HG03175 (cell line): ENCODE results near the gene CTDP1.

Source experiments
- ATAC-seq: cut with Tn5 transposase; IDR thresholded peaks from one replicate; pipeline ENCODE4 v1.9.1; 2021; ENCODE audit warnings: mild to moderate bottlenecking, moderate library complexity; ENCODE audit not compliant: unreplicated experiment

CTDP1 gene

DNA sequence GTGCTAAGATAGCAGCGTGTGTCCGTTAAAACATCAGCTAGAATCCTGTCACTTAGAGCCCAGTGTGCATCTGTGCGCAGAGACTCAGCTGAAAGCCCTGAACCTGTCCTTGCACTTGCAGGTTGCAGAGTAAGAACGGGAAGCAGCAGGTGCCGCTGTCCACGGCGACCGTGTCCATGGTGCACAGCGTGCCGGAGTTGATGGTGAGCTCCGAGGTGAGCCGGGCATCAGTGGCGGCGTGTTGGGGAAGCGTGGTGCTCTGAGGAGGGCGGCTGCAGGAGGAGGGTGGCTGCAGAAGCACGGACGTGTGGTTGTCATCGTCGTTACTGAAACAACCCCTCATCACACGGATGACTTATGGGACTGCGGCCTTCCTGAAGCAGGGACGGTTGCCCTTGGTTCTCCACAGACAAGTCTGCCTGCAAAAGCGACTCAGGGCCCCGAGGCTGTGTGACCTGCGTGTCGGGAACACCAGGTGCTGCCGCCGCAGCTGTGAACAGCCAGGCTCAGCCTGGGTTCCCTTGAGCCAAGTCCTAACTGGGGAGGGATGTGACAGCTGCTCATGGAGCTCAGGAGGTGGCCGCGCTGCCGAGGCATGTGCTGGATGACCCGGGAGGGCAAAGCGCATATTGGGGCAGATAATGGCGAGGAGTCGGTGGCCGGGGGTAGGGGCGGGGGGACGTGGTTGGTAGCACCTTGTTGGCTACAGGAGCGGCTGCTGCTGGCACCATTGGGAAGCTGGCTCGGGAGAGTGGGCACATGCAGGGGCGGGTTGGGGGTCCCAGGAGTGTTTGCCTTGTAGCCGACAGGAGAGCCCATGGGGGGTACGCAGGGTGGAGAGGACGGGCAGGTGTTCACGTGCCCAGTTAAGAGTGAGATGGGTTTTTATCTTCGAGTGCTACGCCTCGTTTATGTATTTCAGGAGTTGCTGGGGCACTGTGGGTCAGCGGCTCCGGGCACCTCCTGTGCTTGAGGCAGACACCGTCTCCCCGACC lies 16.6 kb downstream of the CTDP1 start:
- no peak for ATAC-seq

DNA sequence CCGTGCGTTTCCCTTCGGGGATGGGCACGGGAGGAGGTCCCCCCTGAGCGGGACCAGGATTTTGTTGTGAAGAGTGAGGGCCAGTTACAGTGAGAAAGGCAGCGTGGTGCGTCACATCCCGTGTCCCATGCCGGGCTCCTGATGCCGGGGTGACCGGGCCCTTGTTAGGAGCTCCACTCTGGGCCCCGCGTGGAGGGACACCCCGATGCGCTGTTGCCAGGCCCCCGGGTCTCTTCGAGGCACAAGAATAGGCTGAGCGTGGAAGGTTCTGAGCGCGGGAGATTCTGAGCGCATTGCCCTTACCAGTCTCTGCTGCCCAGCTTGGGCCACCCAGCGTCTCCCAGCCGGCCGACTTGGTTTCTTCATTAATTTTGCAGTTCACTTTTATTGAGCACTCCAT lies 17.6 kb downstream of the CTDP1 start:
- ATAC-seq = no peak

DNA sequence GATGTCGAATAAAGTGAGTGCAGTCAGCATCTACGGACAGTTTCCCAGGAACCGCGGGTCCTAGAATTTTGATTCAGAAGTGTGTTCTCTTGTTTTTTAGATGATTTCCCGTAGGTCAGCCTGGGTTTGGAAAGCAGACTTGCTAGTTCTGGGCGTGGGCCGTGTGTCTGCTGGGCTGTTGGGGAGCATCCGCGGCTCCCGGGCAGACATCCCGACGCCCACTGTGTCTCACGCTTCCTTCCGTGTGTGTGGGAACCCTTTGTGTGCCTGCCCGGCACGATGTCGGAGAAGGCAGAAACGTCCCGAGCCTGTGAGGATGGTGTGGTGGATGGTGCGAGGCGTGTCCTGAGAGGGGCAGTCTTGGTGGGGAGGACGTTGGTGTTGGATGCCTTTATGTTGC lies 18.4 kb downstream of the CTDP1 start:
- ATAC-seq = no peak

DNA sequence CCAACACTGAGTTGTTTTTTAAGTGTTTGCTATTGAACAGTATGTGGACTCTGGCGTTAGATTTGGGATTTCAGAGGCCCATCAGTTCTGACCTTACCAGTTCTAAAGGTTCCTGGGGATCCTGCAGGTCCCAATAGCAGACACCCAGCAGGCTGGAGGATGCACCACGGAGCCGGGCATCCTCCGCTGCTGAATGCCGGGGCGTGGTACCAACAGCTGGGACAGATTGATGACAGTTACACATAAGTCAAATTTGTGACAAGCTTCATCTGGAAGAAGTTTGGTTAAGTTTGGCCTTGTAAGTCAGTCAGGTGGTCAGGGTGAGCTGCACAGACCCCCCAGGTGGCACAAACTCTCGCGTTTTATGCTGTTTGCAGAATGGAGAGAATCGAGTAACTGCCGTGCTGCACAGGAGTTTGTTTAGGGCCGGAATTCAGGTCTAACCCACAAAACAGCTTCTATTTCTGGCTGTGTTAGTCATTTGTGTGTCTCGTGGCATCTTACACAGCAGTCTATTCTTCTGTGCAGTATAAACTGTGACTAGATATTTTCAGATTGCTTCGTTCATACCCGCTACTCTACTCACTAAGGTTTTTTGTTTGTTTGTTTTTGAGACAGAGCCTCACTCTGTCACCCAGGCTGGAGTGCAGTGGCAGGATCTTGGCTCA lies 19.2 kb downstream of the CTDP1 start:
- no peak for ATAC-seq

DNA sequence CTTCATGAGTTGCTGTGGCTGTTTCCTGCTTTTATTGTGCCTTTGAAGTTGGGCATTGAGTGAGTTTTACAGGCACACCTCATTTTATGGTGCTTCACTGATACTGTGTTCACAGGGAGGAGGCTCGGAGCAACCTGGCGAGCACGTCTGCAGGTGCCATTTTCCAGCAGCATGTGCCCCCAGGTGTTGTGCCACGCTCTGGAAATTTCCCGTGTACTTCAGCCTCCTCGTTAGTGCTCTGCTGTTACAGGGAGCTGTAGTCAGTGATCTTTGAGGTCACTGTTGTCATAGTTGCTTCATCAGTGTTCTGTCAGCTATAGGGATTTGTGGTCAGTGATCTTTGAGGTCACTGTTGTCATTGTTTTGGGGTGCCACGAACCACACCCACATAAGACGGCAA lies 20.1 kb downstream of the CTDP1 start:
- ATAC-seq = no peak

GRCh38 chr18:79702906-79703305 lies 23.3 kb downstream of the CTDP1 start:
- ATAC-seq = no peak

DNA sequence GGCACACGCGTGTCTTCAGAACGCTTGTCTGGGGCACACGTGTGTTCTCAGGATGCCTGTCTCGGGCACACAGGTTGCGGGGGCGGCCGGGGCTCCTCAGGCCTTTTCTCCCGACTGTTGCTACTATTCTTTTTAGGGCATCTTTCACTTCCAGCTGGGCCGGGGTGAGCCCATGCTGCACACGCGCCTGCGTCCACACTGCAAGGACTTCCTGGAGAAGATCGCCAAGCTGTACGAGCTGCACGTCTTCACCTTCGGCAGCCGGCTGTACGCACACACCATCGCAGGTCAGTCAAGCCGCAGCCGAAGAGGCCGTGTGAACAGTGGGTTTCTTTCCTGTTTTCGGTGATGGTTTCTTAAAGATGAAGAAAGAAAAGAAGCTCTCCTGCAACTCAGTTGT lies 25.0 kb downstream of the CTDP1 start:
- no peak for ATAC-seq

- no peak for ATAC-seq
Measured at GRCh38 chr18:79705272-79705671, 25.7 kb downstream of the CTDP1 start.

- ATAC-seq = no peak
Measured at GRCh38 chr18:79706006-79706405, 26.4 kb downstream of the CTDP1 start.

DNA sequence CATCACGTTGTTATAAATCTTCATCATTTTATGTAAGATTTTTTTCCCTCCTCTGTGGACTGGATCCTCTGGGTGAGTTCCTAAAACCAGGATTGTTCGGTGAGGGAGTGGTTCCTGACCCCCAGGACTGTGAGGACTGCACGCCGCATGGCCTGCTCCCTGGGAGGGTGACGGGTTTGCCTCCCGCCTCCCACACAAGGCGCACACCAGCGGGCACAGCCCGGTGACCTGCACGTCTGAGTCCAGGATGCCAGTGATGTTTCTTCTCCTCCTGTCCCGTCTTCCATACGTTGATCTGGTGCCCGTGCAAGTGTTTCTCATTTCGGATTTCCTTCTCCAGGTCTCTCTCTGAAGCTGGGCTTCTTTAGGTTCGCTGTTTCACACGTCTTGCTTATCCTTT lies 27.1 kb downstream of the CTDP1 start:
- no peak for ATAC-seq

DNA sequence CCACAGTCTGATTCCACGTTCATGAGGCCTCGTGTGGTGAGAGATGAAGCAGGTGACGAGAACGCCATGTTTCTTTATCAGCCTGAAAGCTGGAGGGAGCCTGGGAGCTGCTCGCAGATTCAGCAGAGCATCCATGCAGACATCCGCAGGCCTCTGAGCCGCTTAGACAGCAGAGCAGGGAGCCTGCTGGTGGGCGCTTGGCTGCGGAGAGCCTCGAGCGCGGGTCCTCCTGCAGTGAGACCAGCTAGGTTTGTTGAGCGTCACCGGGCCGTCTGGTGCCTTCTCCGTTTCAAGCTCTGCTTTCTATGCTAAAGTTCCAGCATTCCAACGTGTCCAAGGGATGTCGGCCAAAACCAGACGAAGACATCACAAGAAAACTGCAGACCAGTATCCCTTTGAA lies 27.6 kb downstream of the CTDP1 start:
- ATAC-seq = no peak

GRCh38 chr18:79707671-79708070 lies 28.1 kb downstream of the CTDP1 start:
- no peak for ATAC-seq

DNA sequence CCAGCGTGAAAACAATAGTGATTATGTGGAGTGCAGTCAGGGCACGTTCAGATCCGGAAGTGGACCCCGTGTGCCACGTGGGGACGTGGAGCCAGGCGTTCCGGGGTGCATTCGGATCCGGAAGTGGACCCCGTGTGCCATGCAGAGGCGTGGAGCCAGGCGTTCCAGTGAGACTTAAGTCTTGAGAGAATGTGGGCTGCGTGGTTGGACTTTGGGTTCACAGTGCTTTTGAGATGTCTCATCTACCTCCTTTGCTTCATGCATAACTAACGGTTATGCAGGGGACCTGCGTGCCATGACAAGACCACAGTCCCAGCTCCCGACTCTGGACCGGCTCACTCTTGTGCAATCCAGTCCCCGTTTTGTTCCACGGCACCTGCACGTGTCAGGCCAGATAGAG lies 28.8 kb downstream of the CTDP1 start:
- no peak for ATAC-seq

GRCh38 chr18:79712206-79712857 lies 32.7 kb downstream of the CTDP1 start:
- no peak for ATAC-seq

GRCh38 chr18:79713341-79713740 lies 33.7 kb downstream of the CTDP1 start:
- no peak for ATAC-seq

DNA sequence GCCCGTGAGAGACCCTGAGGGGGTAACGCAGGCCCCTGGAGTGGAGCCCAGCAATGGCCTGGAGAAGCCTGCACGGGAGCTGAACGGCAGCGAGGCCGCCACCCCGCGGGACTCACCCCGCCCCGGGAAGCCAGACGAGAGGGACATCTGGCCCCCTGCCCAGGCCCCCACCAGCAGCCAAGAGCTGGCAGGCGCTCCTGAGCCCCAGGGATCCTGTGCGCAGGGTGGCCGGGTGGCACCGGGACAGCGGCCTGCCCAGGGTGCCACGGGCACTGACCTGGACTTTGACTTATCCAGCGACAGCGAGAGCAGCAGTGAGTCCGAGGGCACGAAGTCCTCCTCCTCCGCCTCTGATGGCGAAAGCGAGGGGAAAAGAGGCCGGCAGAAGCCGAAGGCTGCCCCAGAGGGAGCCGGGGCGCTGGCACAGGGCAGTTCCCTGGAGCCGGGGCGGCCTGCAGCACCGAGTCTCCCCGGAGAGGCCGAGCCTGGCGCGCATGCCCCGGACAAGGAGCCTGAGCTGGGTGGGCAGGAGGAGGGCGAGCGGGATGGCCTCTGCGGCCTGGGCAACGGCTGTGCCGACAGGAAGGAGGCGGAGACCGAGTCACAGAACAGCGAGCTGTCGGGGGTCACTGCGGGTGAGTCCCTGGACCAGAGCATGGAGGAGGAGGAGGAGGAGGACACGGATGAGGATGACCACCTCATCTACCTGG lies 35.1 kb downstream of the CTDP1 start:
- no peak for ATAC-seq

- ATAC-seq = no peak
Measured at GRCh38 chr18:79715280-79715679, 35.7 kb downstream of the CTDP1 start.

DNA sequence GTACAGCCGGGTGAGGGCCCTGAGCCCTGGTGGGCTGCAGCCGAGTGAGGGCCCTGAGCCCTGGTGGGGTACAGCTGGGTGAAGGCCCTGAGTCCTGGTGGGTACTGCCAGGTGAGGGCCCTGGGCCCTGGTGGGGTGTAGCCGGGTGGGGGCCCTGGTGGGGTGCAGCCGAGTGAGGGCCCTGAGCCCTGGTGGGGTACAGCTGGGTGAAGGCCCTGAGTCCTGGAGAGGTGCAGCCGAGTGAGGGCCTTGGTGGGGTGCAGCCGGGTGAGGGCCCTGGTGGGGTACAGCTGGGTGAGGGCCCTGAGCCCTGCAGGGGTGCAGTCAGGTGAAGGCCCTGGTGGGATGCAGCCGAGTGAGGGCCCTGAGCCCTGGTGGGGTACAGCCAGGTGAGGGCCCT lies 37.5 kb downstream of the CTDP1 start:
- no peak for ATAC-seq

DNA sequence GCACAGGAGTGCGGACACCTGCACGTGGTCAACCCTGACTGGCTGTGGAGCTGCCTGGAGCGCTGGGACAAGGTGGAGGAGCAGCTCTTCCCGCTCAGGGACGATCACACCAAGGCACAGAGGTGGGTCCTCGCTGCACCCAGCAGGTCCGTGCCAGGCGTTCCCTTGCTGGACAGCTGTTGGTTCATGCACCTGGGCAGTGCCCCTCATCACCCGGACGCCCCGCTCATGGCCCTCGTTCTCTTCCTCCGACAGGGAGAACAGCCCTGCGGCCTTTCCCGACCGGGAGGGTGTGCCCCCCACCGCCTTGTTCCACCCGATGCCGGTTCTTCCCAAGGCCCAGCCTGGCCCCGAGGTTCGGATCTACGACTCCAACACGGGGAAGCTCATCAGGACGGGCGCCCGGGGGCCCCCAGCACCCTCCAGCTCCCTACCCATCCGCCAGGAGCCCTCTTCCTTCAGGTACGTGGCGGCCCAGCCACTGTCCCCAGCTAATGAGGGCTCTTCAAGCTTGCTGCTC lies 38.0 kb downstream of the CTDP1 start:
- ATAC-seq = no peak

- ATAC-seq = no peak
Measured at GRCh38 chr18:79718126-79718525, 38.5 kb downstream of the CTDP1 start.
